GM12801 (cell line): Measurements from ENCODE around the gene RAB36.

Experiments
- CTCF ChIP-seq: IDR thresholded peaks from one replicate; pipeline ENCODE4 v1.5.1; 2011; ENCODE audit warnings: control low read depth; ENCODE audit not compliant: insufficient read length; ENCODE audit errors: extremely low read depth

The RAB36 gene

GRCh38 chr22:23187871-23188700 is 42.8 kb downstream of the RAB36 start:
- TF ChIP-seq CTCF, result no peak

DNA sequence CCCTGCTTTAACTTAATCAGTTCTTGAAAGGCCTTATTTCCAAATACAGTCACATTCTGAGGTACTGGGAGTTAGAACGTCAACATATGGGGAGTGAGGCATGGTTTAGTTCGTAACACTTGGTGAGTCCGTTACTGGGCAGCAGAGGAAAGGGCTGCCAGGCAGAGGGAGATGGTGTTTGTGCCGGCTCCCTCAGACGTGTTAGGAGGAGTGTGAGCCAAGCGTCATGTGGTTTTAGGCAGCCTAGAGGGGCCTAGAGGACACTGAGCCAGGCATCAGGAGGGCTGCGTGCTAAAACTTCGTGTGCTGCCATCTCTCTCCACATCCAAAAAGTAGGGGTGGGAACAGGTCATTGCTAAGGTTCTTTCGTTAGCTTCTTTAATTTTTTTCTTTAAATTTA is 45.2 kb downstream of the RAB36 start:
- TF ChIP-seq CTCF, result no peak

DNA sequence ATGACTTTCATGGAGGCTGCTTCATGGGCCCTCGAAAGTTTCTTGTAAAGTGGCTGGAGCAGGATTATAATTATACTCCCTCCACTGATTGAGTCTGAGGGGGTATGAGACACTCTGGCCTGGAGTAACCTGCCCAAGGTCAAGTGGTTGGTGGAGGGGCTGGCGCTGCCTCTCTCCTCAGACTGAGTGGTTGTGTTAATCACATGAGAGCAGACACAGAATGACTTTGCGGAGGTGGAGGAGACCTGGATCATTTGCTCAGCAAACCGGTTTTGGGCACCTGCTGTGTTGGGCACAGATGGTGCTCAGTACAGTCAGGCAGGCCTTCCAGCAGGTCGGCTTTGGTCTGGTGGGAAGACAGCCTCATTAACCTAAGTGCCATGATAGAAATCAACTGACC is 46.9 kb downstream of the RAB36 start:
- TF ChIP-seq CTCF, result no peak

DNA sequence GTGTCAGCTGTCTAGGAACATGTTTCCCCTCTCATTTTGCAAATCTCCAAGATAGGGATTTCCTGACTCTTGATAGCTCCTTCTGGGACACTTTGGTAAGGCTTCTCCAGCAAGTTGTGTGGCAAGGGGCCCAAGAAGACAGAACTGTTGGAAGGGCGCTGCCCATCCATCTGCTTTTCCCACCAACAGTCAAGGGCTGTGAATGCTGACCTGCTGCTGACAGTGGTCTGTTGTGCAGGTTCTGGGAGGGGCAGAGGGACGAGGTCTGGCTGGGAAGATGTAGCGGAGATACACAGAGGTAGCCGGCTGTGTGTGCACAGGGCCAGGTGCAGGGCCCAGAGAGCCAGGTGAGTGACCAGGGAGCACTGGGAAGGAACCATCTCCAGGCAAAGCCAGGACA is 47.3 kb downstream of the RAB36 start:
- no peak for TF ChIP-seq CTCF

GRCh38 chr22:23193196-23193827 is 48.0 kb downstream of the RAB36 start:
- no peak for TF ChIP-seq CTCF

- TF ChIP-seq CTCF, result no peak
These were observed 48.6 kb downstream of the RAB36 start for GRCh38 chr22:23193882-23194281.

- no peak for TF ChIP-seq CTCF
These were observed 50.9 kb downstream of the RAB36 start for GRCh38 chr22:23196165-23196564.
